Islet of Langerhans (tissue), 1 donor: ENCODE data around the gene TMC8.
"Not testable (repeated sequence)": the region's sequence is repeated elsewhere in the genome, so short reads cannot be mapped to it uniquely, and the experiment has no call there.

Experiments
- FAIRE-seq: peaks from one replicate; lab custom pipeline; 2011; peaks lifted over from hg19 to GRCh38; lab: Jason Lieb, UNC

Gene TMC8

DNA sequence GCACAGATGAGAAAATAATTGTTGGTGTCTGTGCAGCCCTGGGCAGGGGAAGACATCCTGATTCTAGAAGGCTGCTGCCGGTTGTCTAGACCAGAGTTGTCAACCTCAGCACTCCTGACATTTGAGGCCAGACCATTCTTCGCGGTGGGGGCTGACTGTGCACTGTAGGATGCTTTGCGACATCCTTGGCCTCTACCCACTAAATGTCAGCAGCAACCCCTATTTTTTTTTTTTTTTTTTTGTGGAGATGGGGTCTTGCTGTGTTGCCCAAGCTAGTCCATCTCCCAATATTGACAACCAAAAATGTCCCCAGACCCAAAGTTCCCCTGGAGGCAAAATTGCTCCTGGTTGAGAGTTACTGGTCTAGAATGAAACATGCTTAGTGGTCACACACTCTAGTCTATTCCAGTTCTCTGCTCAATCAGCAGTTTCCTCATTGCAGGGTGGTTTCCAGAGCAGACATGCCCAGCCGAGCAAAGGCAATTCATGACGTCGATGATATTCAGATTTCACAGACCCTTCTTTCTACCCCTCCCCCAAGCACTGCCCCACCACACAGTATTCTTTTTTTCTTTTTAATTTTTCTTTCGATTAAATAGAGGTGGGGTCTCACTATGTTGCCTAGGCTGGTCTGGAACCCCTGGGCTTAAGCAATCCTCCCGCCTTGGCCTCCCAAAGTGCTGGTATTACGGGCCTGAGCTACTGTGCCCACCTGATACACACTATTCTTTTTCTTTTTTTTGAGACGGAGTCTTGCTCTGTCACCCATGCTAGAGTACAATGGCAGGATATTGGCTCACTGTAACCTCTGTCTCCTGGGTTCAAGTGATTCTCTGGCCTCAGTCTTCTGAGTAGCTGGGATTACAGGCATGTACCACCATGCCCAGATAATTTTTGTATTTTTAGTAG lies 24.6 kb downstream of the TMC8 start:
- FAIRE-seq: no peak

- no peak for FAIRE-seq
Measured at GRCh38 chr17:78159575-78160158, 29.1 kb downstream of the TMC8 start.

- no peak for FAIRE-seq
Measured at GRCh38 chr17:78163881-78164747, 33.5 kb downstream of the TMC8 start.

GRCh38 chr17:78164748-78165607 lies 34.4 kb downstream of the TMC8 start:
- FAIRE-seq: no peak

DNA sequence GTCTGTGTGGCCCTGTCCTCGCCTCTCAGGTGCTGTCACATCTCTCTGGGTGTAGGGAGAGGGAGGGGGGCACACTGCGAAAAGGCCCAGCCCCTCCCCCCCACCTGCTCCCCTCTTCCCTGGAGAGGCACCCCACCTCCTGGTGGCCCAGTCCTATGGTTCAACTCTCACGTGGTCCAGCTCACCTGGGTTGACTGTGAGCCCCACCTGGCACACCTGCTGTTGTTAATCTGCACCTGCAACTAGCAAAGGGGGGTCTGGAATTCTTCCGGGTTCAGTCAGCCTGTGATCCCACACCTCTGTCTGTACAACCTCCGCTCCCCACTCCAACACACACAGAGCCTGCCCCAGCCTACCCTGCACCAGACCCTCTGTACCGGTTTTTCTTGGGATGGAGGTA lies 35.8 kb downstream of the TMC8 start:
- no peak for FAIRE-seq

- no peak for FAIRE-seq
Measured at GRCh38 chr17:78168242-78168902, 37.8 kb downstream of the TMC8 start, which contains the start of gene SYNGR2. TSS of gene SYNGR2 (plus strand) at chr17:78168581. CDS start at chr17:78168617, 36 bp downstream.

GRCh38 chr17:78168903-78169793 lies 38.6 kb downstream of the TMC8 start:
- no peak for FAIRE-seq

GRCh38 chr17:78170692-78171590 lies 40.4 kb downstream of the TMC8 start:
- no peak for FAIRE-seq

DNA sequence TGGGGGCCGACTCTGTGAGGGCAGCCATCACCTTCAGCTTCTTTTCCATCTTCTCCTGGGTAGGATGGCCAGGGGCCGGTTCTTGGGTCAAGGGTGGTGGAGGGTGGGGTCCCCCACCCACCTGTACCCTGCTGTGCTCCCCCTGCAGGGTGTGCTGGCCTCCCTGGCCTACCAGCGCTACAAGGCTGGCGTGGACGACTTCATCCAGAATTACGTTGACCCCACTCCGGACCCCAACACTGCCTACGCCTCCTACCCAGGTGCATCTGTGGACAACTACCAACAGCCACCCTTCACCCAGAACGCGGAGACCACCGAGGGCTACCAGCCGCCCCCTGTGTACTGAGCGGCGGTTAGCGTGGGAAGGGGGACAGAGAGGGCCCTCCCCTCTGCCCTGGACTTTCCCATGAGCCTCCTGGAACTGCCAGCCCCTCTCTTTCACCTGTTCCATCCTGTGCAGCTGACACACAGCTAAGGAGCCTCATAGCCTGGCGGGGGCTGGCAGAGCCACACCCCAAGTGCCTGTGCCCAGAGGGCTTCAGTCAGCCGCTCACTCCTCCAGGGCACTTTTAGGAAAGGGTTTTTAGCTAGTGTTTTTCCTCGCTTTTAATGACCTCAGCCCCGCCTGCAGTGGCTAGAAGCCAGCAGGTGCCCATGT lies 41.1 kb downstream of the TMC8 start:
- not testable (repeated sequence) for FAIRE-seq

DNA sequence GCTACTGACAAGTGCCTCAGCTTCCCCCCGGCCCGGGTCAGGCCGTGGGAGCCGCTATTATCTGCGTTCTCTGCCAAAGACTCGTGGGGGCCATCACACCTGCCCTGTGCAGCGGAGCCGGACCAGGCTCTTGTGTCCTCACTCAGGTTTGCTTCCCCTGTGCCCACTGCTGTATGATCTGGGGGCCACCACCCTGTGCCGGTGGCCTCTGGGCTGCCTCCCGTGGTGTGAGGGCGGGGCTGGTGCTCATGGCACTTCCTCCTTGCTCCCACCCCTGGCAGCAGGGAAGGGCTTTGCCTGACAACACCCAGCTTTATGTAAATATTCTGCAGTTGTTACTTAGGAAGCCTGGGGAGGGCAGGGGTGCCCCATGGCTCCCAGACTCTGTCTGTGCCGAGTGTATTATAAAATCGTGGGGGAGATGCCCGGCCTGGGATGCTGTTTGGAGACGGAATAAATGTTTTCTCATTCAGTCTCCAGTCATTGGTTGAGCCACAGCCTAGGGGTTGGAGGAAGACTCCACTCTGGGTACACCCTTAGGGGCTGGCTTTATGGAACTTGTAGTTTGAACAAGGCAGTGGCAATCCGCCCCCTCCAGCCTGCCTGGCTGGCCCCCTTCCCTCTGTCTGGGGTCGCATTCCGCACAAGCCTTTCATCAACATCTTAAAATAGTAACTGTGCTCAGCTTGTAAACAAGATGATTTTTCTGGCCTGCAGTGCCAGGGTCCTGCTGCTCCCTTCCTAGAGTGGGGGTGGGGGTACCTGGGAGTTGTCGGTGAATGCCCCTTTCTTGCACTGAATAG lies 41.9 kb downstream of the TMC8 start:
- no peak for FAIRE-seq

DNA sequence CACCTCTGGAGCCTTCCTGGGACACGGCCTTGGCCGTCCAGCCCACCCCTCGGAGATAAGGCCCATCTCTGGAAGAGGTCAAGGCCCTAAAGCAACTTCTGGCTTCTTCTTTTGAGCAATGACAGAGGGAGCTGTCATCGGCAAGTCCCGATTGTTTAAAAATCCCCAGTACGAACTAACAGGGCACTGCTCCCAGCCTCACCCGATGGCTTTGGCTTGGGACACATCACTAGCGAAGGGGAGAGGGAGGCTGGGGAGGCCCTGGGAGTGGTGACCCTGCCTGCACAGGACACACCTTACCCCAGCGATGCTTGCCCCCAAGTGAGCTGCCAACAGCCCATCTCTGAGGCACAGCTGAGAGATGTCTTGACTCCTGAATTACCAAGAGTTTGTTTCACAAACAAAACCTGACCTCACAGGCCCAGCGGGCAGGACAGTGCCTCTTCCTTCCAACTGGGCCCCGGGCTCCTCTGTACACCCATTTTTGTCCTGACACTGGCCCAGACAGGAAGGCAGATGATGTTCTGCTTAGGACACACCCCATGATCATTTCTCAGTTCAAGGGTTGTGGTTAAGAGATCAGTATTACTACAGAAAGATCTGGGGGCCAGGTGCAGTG lies 42.6 kb downstream of the TMC8 start:
- no peak for FAIRE-seq

- no peak for FAIRE-seq
Measured at GRCh38 chr17:78174346-78174869, 43.8 kb downstream of the TMC8 start.

- no peak for FAIRE-seq
Measured at GRCh38 chr17:78174870-78175642, 44.5 kb downstream of the TMC8 start.

- no peak for FAIRE-seq
Measured at GRCh38 chr17:78175643-78175981, 45.0 kb downstream of the TMC8 start.

GRCh38 chr17:78176548-78177025 lies 46.0 kb downstream of the TMC8 start:
- no peak for FAIRE-seq

GRCh38 chr17:78179372-78179771 lies 48.8 kb downstream of the TMC8 start:
- no peak for FAIRE-seq
